Stimulated activated CD4-positive, alpha-beta T cell treated with anti-CD3 and anti-CD28 coated beads, Interleukin-15, amount 100 ng/mL, for 1 hour (primary cell): ENCODE measurements around the gene PPIG.
"Not testable (repeated sequence)": the region's sequence is repeated elsewhere in the genome, so short reads cannot be mapped to it uniquely, and the experiment has no call there.

Experiments
- DNase-seq, 2 donors: peaks; one replicate each; pipeline ENCODE4 v3.0.0-alpha.2; 2020; ENCODE audit warnings: low read depth in 1 of 2, low spot score in 1 of 2

Gene PPIG

DNA sequence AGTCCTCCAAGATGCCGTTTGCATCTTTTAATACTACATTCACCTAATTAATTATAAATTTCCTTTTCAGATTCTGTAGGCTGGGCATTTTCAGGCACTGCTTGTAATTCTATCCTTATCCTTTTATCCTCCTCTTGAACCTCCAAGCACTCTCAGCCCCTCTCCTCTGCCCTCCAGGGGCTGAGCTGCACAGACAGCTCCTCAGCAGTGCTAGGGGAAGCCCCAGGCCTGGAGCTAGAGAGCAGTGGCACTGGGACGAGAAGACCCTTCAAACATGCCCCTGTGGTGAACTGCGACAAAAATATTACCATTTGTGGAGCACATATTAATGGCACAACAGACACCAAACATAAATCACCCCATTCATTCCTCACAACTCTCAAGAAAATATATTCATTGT is 77.1 kb downstream of the PPIG start:
- no peak for DNase-seq

DNA sequence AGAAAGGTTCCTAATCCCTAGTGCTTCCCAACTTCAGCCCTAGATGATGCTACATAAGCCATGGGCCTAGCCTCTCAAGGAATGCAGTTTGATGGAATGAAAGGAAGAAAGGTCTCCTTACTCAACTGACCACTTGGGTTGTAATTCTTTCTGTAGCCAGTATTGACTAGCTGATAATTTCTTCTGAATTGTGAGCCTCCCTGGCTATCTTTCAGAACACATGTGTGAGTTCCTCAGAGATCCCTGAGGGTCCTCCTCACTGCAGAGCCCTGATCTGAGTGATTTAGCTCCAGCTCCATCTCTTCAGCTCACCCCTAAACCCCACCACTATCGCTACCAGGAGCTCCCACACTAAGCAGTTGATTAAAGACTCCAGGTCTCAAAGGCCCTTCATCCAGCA is 78.6 kb downstream of the PPIG start:
- no peak for DNase-seq

DNA sequence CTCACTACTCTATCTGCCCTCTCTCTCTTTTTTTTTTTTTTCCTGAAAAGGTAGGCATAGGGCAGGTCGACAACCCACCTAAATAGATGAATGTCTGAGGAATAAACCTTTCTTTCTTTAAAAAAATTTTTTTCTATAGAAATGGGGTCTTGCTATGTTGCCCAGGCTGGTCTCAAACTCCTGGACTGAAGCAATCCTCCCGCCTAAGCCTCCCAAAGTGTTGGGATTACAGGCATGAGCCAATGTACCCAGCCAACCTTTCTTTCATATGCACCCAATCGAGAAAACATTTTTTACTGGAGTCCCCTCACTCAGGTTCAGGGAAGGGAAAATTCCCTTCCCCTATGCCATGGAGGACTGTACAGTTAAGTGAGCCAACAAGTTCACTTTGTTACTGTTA is 79.1 kb downstream of the PPIG start:
- DNase-seq: no peak

DNA sequence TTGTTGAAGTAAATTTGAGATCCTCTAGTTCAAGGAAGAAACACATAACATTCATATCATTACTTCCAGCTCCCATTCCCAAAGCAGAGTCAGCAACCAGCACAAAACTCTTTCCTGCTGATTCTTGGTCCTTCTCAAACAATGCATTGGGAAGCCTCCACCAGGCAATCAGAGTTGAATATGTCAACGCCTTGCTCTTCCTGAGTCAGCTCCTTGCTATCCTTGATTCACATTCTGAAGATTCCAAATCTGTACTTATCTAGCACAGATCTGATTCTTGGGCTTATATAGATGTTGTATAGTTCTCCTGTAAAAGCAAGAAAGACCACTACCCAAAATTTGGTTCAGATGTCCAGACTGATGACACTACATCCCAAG is 80.4 kb downstream of the PPIG start:
- DNase-seq: no peak

DNA sequence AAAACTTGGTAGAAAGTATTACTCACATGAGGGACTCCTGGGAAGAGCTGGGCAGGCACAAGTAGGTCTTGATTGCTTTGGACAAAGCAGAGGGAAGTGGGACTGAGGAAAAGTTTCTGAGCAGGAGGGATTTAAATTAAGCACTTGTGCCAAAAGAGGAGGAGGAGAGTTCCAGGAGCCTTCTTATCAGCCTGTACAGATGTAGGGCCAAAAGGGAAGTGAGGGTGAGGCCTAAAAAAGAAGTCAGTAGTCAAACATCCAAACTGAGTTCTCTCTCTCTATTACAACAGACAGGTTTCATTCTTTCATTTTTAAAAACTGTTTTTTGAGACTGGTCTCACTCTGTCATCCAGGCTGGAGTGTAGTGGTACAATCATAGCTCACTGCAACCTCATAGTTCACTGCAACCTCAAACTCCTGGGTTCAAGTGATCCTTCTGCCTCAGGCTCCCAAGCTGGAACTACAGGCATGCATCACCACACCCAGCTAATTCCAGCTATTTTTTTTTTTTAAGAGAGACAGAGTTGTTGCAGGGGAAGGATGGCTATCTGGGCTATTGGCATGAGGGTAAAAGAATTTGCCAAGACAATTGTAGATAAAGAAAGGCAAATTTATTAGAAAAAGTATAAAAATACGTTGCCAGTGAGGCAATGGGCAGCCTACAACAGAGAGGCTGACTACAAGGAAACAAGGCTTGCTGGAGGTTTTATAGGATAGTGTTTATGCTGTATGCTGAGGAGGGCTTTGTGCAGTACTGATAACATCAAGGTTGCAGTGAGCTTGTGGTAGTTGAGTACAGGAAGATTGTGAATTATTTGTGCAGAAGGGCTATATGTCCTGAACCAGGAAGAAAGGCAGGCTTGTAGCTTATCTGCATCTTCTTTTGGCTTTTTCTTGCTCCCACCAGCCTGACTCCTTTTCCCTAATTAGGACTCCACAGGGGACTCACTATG is 81.1 kb downstream of the PPIG start:
- no peak for DNase-seq

GRCh38 chr2:169667583-169667982 is 83.4 kb downstream of the PPIG start:
- no peak for DNase-seq

- no peak for DNase-seq
These were observed 86.1 kb downstream of the PPIG start for GRCh38 chr2:169670215-169670651.

DNA sequence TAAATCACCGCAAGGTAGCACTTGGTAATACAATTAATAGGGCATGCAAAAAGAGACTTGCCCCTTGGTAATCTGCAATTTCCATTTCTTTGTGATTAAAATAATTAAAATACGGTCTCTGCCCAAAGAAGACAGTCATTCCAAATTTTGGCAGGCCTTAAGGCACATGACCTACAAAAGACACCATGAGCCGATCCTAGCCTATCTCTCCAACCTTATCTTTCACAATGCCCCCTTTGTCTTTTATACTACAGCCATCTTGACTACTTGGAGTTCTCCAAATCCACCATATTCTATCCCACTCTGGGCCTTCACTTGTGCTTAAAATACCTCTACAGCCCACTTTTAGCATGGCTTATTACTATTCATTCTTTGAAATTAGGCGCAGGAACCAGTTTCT is 86.8 kb downstream of the PPIG start:
- no peak for DNase-seq

GRCh38 chr2:169672406-169672805 is 88.3 kb downstream of the PPIG start:
- no peak for DNase-seq

DNA sequence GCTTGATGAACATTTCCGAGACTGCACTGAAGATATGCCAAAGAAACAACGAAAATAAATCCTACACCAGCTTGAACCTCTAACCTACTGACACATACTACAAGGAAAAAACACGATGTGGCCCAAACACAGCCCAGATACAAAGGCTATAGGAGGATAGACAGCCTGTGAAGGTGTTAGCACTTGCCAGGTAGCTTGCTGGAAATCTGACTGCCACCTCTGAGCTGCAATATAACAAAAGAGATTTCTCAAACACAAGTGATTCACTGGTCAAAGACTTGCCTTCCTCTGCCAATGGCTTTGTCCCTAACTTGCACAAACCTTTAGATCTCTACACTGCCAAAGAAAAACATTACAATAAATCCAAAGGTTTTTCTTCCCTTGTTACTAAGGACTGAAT is 89.0 kb downstream of the PPIG start:
- no peak for DNase-seq

DNA sequence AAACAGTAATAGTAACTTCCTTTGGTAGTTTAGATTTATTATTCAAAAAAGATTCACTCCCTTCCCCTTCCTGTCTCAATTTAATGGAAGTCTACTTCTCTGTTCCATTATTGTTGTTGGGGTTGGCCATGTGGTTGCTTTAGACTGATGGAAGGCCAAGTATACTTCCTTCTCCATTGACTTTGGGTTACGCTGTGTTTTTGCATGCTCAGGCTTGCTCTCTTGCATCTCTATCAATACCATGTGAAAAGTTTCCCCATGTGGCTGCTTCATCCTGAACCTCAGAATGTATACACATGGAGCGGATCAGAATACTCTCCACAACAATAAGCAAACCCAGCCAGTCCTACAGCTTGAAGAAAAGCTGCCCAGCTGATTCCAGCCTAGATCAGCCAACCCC is 89.8 kb downstream of the PPIG start:
- DNase-seq: no peak

- no peak for DNase-seq
These were observed 92.2 kb downstream of the PPIG start for GRCh38 chr2:169676357-169676756.

GRCh38 chr2:169676850-169677249 is 92.7 kb downstream of the PPIG start:
- DNase-seq: no peak

GRCh38 chr2:169683054-169683424 is 98.9 kb downstream of the PPIG start:
- DNase-seq: no peak

DNA sequence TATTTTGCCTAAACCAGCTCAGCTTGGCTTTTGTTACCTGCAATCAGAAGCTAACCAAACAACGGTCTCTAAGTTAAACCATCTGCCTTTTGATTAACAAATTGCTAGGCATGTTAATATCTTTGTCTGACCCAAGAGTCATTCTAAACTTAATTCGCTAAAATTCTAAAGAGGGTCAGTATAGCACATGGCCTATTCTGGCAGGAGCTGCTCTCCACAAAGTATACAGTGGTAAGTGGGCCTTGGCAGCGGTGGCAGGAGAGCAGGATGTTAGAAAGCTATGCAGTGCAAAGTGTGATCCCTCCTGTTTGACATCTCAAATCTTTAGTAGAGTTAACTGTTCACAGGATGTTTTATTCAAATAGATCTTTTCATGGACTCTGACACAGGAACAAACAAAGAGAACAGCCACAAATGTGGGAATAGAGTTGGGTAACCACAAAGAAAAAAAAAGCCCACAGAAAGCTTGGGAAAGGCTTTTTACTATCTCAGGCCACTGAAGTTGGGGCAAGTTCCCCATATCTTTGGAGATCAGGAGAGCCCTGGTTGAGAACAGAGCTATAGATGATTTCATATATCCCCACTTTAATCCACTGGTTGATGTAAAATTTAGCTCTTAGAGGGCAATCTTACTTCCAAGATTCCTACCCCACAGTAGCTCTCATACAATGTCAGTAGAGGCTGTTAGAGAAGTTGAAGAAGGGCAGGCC is 99.4 kb downstream of the PPIG start:
- DNase-seq: no peak

DNA sequence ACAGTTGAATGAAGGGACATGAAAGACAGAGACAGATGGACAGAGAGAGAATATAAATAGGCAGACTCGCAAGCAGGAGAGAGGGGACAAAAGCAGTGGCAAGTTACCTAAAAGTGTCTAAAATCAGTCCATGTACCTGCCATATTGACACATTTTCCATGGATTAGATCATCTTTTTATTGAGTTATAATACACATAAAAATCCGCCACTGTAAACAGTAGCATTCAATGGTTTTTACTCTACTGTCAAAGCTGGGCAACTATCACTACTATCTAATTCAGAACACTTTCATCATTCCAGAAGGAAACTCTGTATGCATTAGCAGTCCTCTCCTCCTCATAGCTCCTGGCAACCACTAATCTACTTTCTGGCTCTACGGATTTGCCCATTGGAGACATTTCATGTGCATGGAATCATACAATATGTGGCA is 100.0 kb downstream of the PPIG start:
- DNase-seq: no peak

DNA sequence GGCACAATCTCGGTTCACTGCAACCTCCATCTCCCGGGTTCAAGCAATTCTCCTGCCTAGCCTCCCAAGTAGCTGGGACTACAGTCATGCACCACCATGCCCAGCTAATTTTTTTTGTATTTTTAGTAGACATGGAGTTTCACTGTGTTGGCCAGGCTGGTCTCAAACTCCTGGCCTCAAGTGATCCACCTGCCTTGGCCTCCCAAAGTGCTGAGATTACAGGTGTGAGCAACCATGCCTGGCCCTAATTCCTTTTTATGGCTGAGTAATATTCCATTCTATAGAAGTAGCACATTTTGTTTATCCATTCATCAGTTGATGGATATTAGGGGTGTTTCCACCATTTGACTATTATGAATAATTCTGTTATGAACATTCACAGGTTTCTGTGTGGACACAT is 100.6 kb downstream of the PPIG start:
- not testable (repeated sequence) for DNase-seq

- DNase-seq: not testable (repeated sequence)
These were observed 102.7 kb downstream of the PPIG start for GRCh38 chr2:169686825-169687224.

DNA sequence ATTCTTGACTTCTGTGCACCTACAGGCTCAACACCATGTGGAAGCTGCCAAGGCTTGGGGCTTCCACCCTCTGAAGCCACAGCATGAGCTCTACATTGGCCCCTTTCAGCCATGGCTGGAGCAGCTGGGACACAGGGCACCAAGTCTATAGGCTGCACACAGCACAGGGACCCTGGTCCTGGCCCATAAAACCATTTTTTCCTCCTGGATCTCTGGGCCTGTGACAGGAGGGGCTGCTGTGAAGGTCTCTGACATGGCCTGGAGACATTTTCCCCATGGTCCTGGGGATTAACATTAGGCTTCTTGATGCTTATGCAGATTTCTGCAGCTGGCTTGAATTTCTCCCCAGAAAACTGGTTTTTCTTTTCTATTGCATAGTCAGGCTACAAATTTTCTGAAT is 103.8 kb downstream of the PPIG start:
- DNase-seq: not testable (repeated sequence)

- DNase-seq: no peak
These were observed 106.8 kb downstream of the PPIG start for GRCh38 chr2:169690958-169691357.
